Osteoblast (primary cell): ENCODE measurements around the gene KRT86. TPM values are rescaled to one million over a fixed set of nuclear protein-coding genes. Genes with fewer than 3 reads are reported as not detected.
"Not testable (repeated sequence)": the region's sequence is repeated elsewhere in the genome, so short reads cannot be mapped to it uniquely, and the experiment has no call there.

Source experiments
- DNase-seq: peaks from one replicate; pipeline ENCODE4 v3.0.0; 2011; ENCODE audit warnings: low spot score, mixed read lengths; ENCODE audit not compliant: insufficient read length; ENCODE audit errors: missing footprints
- H2AFZ ChIP-seq: 2 replicates; pipeline ENCODE4 v1.6.0; 2011; ENCODE audit warnings: mild to moderate bottlenecking, low read length
- H3K27ac ChIP-seq: 2 replicates; pipeline ENCODE4 v1.5.1; 2011; ENCODE audit warnings: mild to moderate bottlenecking, low read depth, low read length, moderate library complexity
- H3K27me3 ChIP-seq: 2 replicates; pipeline ENCODE4 v1.6.0; 2012; ENCODE audit warnings: mild to moderate bottlenecking, control low read depth, inconsistent platforms, low read length, moderate library complexity; ENCODE audit not compliant: insufficient read depth
- H3K36me3 ChIP-seq: 2 replicates; pipeline ENCODE4 v1.5.1; 2011; ENCODE audit warnings: mild to moderate bottlenecking, low read length, control low read depth, moderate library complexity; ENCODE audit not compliant: insufficient read depth
- H3K4me1 ChIP-seq: 2 replicates; pipeline ENCODE4 v1.5.1; 2011; ENCODE audit warnings: mild to moderate bottlenecking, low read length, control low read depth, moderate library complexity; ENCODE audit not compliant: insufficient read depth
- H3K4me2 ChIP-seq: 2 replicates; pipeline ENCODE4 v1.6.0; 2011; ENCODE audit warnings: mild to moderate bottlenecking, low read length; ENCODE audit not compliant: insufficient read depth
- H3K4me3 ChIP-seq: fragments of 200-600 bp; sonication (generic); 3 replicates; pipeline ENCODE4 v1.5.1; 2012; ENCODE audit warnings: mild to moderate bottlenecking, low read length, inconsistent platforms; ENCODE audit not compliant: insufficient read depth
- H3K79me2 ChIP-seq: 2 replicates; pipeline ENCODE4 v1.6.0; 2012; ENCODE audit warnings: mild to moderate bottlenecking, low read length, control low read depth, inconsistent platforms; ENCODE audit not compliant: insufficient read depth
- H3K9me3 ChIP-seq: 2 replicates; pipeline ENCODE4 v1.5.1; 2011; ENCODE audit warnings: low read depth, low read length, control low read depth
- H4K20me1 ChIP-seq: 2 replicates; pipeline ENCODE4 v1.6.0; 2012; ENCODE audit warnings: mild to moderate bottlenecking, low read length, control low read depth; ENCODE audit not compliant: insufficient read depth
- CTCF ChIP-seq: IDR thresholded peaks from 2 replicates; pipeline ENCODE4 v1.5.1; 2011; ENCODE audit warnings: mild to moderate bottlenecking, low read depth, low read length, moderate library complexity; ENCODE audit errors: extremely low read depth
- total RNA-seq: library from RNA; depleted of rRNA; stranded (reverse); fragments of >200 nt; gene quantifications from 2 replicates; pipeline ENCODE4 v1.2.3, GENCODE V29; 2012

Gene KRT86
- total RNA-seq, 1 donor = 0.36 TPM

- Histone ChIP-seq H3K9me3 (no peaks in the 10 kb centered on the region), H3K36me3 (no peaks in the 10 kb centered on the region), H3K4me3 (no peak overlapping the region), H3K27ac (peak overlapping the region; percentile 68), H3K4me1 (peaks cover 29% of the 10 kb centered on the region), H2AFZ (no peak overlapping the region), H4K20me1 (no peaks in the 10 kb centered on the region), H3K4me2 (no peak overlapping the region), H3K27me3 (no peaks in the 10 kb centered on the region), H3K79me2 (no peaks in the 10 kb centered on the region)
- DNase-seq = no peak
- no peak for TF ChIP-seq CTCF
These were observed 11.5 kb downstream of the KRT86 start for GRCh38 chr12:52285851-52286530.

- DNase-seq = not testable (repeated sequence)
These were observed 12.7 kb downstream of the KRT86 start for GRCh38 chr12:52286857-52287785.

DNA sequence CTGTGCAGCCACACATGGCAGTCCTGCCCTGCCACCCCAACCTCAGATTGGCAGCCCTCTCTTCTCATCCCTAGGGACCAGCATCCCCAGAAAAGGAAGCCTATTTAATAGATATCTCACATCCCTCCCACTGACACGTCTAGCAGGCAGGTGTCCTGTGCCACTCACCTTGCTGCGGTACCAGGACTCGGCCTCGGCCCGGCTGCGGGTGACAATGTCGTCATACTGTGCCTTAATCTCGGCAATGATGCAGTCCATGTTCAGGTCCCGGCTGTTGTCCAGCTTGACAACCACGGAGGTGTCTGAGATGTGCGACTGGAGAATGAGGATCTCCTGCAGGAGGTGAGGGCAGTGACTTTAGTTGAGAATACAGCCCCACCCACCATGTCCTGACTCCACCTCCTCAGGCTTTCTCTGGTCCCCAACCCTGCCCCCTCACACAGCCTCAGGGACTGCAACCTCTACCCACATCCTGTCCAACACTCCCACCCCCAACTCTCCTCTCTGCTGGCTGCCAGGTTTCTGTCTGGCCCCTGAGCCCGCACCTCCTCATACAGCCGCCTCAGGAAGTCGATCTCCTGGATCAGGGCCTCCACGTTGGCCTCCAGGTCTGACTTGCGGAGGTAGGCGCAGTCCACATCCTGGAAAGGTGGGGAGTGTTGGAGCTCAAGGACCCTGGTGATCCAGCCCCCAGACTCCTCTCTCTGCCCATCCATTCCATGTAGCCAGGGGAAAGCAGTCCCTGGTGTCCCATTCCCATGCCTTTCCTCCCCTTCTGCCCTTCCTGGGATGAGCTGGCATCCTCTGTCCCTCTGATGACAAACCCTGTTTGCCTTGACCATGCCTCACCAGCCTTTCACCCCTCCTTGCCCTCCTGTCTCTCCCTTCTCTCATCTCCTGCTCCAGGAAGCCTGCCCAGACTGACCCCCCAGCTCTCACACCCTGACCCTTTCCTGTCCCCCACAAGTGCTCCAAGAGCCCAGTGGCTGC lies 13.7 kb downstream of the KRT86 start:
- not testable (repeated sequence) for H3K27ac ChIP-seq, H3K27me3 ChIP-seq, DNase-seq, H3K4me3 ChIP-seq, H4K20me1 ChIP-seq, H3K79me2 ChIP-seq, H3K36me3 ChIP-seq, H3K9me3 ChIP-seq, H2AFZ ChIP-seq, H3K4me2 ChIP-seq
- peaks cover 18% of the 10 kb centered on the region for H3K4me1 ChIP-seq

More at GRCh38 chr12:52286857-52287785, 12.7 kb downstream of the KRT86 start:
- not testable (repeated sequence) for H2AFZ ChIP-seq, H3K36me3 ChIP-seq, H3K79me2 ChIP-seq, H3K4me3 ChIP-seq, H4K20me1 ChIP-seq, H3K4me2 ChIP-seq, H3K27me3 ChIP-seq, H3K9me3 ChIP-seq
- TF ChIP-seq CTCF = peak; percentile 13
- Histone ChIP-seq H3K27ac (peak overlapping the region; percentile 56), H3K4me1 (peaks cover 18% of the 10 kb centered on the region)

DNA sequence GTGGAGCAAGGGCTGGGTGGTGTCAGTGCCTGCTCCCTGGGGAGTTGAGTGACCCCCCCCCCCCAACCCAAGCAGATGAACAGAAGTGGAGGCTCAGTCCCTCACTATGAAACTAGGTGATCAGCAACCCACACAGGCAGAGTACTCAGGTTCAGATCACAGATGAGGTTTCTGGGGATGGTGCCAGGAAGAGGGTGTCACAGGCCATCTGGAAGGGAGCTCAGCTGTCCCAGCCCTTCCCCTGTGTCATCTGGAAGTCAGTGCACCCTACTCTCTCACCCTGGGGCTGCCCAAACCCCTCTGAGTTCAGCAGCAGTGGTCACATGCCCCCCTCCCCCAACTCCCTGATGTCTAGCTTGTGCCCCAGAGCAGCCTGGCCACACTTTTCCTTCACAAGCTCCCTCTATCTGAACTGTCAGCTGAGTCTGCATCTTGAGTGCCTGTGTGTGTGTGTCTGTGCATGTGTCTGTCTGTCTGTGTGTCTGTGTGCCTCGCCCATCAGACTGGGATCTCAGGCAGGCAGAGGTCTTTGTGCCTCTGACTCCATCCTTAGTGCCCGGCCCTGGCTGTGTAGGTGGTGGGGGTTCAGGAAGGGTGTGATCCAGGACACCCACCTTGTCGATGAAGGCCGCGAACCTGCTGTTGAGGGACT lies 16.2 kb downstream of the KRT86 start:
- not testable (repeated sequence) for H2AFZ ChIP-seq, DNase-seq, H3K4me3 ChIP-seq, H3K36me3 ChIP-seq, H3K79me2 ChIP-seq, H4K20me1 ChIP-seq, H3K27me3 ChIP-seq, H3K27ac ChIP-seq, H3K4me1 ChIP-seq, H3K4me2 ChIP-seq, H3K9me3 ChIP-seq
